Cortex of kidney (tissue), 1 donor: ENCODE data around the gene SIDT1.

Experiments used
- DNase-seq: peaks from one replicate; lab custom pipeline; 2025; lab: John Stamatoyannopoulos, UW

The SIDT1 gene

GRCh38 chr3:113531826-113532697 is at the start of gene SIDT1:
SIDT1 (plus strand) TSS chr3:113532555; CDS start chr3:113533022, 467 bp downstream.
- DNase-seq: no peak

- DNase-seq: no peak
These were observed 47.2 kb upstream of the SIDT1 start for GRCh38 chr3:113485161-113485609.

- DNase-seq: no peak
These were observed 37.3 kb upstream of the SIDT1 start for GRCh38 chr3:113495035-113495434.

GRCh38 chr3:113496924-113497323 is 35.4 kb upstream of the SIDT1 start:
- DNase-seq: no peak

- DNase-seq: no peak
These were observed 33.9 kb upstream of the SIDT1 start for GRCh38 chr3:113498221-113499005.

GRCh38 chr3:113499081-113499480 is 33.3 kb upstream of the SIDT1 start:
- no peak for DNase-seq

- no peak for DNase-seq
These were observed 30.8 kb upstream of the SIDT1 start for GRCh38 chr3:113501597-113501996.

- DNase-seq: no peak
These were observed 26.5 kb upstream of the SIDT1 start for GRCh38 chr3:113505867-113506266.

- DNase-seq: no peak
These were observed 24.8 kb upstream of the SIDT1 start for GRCh38 chr3:113507501-113508067.

- DNase-seq: no peak
These were observed 23.4 kb upstream of the SIDT1 start for GRCh38 chr3:113508966-113509365.

- DNase-seq: no peak
These were observed 18.0 kb upstream of the SIDT1 start for GRCh38 chr3:113514265-113514769.

- DNase-seq: no peak
These were observed 16.2 kb upstream of the SIDT1 start for GRCh38 chr3:113516115-113516505.

- no peak for DNase-seq
These were observed 10.4 kb upstream of the SIDT1 start for GRCh38 chr3:113521981-113522380.

GRCh38 chr3:113523241-113523640 is 9.1 kb upstream of the SIDT1 start:
- DNase-seq: no peak

GRCh38 chr3:113532698-113533533 is 561 bp downstream of the SIDT1 start:
- no peak for DNase-seq

- no peak for DNase-seq
These were observed 1.2 kb downstream of the SIDT1 start for GRCh38 chr3:113533534-113533892.

- DNase-seq: no peak
These were observed 2.0 kb downstream of the SIDT1 start for GRCh38 chr3:113534365-113534764.

- no peak for DNase-seq
These were observed 3.5 kb downstream of the SIDT1 start for GRCh38 chr3:113535898-113536297.

- DNase-seq: no peak
These were observed 4.3 kb downstream of the SIDT1 start for GRCh38 chr3:113536627-113537101.

GRCh38 chr3:113537155-113537554 is 4.8 kb downstream of the SIDT1 start:
- DNase-seq: no peak

GRCh38 chr3:113541519-113541918 is 9.2 kb downstream of the SIDT1 start:
- DNase-seq: no peak
